IPS-NIHi11 (cell line): ENCODE results near the gene GNB1.

ENCODE experiments used
- DNase-seq: peaks from one replicate; pipeline ENCODE4 v3.0.0; 2012; ENCODE audit warnings: mixed read lengths, low spot score

GNB1 gene

GRCh38 chr1:1781526-1781903 lies 109.4 kb downstream of the GNB1 start:
- no peak for DNase-seq

GRCh38 chr1:1780598-1781525 lies 110.0 kb downstream of the GNB1 start:
- no peak for DNase-seq

GRCh38 chr1:1779691-1780597 lies 110.9 kb downstream of the GNB1 start:
- DNase-seq: no peak

- DNase-seq: no peak
Measured at GRCh38 chr1:1779320-1779675, 111.6 kb downstream of the GNB1 start.

GRCh38 chr1:1778663-1779319 lies 112.1 kb downstream of the GNB1 start:
- DNase-seq: peak; percentile 84

GRCh38 chr1:1777950-1778662 lies 112.8 kb downstream of the GNB1 start, which contains the start of gene NADK:
Gene NADK, minus strand, starts transcription at chr1:1778470. Its CDS starts 13,064 bp downstream, at chr1:1765406.
- peak; percentile 89 for DNase-seq

- no peak for DNase-seq
Measured at GRCh38 chr1:1777583-1777899, 113.3 kb downstream of the GNB1 start.

GRCh38 chr1:1776672-1777582 lies 114.0 kb downstream of the GNB1 start:
- DNase-seq: no peak

- DNase-seq: no peak
Measured at GRCh38 chr1:1775327-1776226, 115.3 kb downstream of the GNB1 start.

GRCh38 chr1:1773874-1774273 lies 117.0 kb downstream of the GNB1 start:
- DNase-seq: no peak

- DNase-seq: no peak
Measured at GRCh38 chr1:1771096-1771495, 119.8 kb downstream of the GNB1 start.

GRCh38 chr1:1770102-1770501 lies 120.8 kb downstream of the GNB1 start:
- DNase-seq: no peak

GRCh38 chr1:1768249-1768992 lies 122.5 kb downstream of the GNB1 start:
- DNase-seq: no peak

GRCh38 chr1:1764876-1765470 lies 125.9 kb downstream of the GNB1 start:
- DNase-seq: no peak

- DNase-seq: no peak
Measured at GRCh38 chr1:1763657-1764621, 126.9 kb downstream of the GNB1 start.

GRCh38 chr1:1761504-1762376 lies 129.1 kb downstream of the GNB1 start:
- no peak for DNase-seq
